ENCODE results near the gene CRTC1. TPM values are rescaled to one million over a fixed set of nuclear protein-coding genes. Genes with fewer than 3 reads are reported as not detected.

CRTC1 gene
- total RNA-seq, result 1 to 10 TPM; 2.8 to 6.5 (median 5.6) TPM

GRCh38 chr19:18683109-18683957, at the start of gene CRTC1:
Gene CRTC1, plus strand, starts transcription at chr19:18683680. Its CDS starts 23 bp downstream, at chr19:18683703.
- DNase-seq (ENCODE audit: low spot score) (peak; percentile 47), ATAC-seq (ENCODE audit: low FRiP score) (peak; percentile 91)
- no peak for TF ChIP-seq CTCF (IDR thresholded peaks at IDR 0.05)

- no peak for DNase-seq (ENCODE audit: low spot score)
- ATAC-seq (ENCODE audit: low FRiP score), result no peak
- TF ChIP-seq CTCF (IDR thresholded peaks at IDR 0.05), result no peak
Observed at GRCh38 chr19:18634612-18635297, 48.7 kb upstream of the CRTC1 start.

GRCh38 chr19:18635831-18636182, 47.7 kb upstream of the CRTC1 start:
- no peak for ATAC-seq (ENCODE audit: low FRiP score)
- no peak for TF ChIP-seq CTCF (IDR thresholded peaks at IDR 0.05)
- no peak for DNase-seq (ENCODE audit: low spot score)

- no peak for TF ChIP-seq CTCF (IDR thresholded peaks at IDR 0.05)
- peak; percentile 99 for DNase-seq (ENCODE audit: low spot score)
- peak; percentile 98 for ATAC-seq (ENCODE audit: low FRiP score)
Observed at GRCh38 chr19:18636183-18636968, 47.1 kb upstream of the CRTC1 start.

- ATAC-seq (ENCODE audit: low FRiP score) (no peak), DNase-seq (ENCODE audit: low spot score) (no peak)
- TF ChIP-seq CTCF (IDR thresholded peaks at IDR 0.05), result no peak
Observed at GRCh38 chr19:18636969-18637629, 46.4 kb upstream of the CRTC1 start, which contains the start of gene KLHL26. Gene KLHL26, plus strand, starts transcription at chr19:18637028. Its CDS starts 27 bp downstream, at chr19:18637055.

Measured in omental fat pad (tissue), 4 donors.